ENCODE results near the gene RGS11. TPM values are rescaled to one million over a fixed set of nuclear protein-coding genes. Genes with fewer than 3 reads are reported as not detected.
"Not testable (repeated sequence)": the region's sequence is repeated elsewhere in the genome, so short reads cannot be mapped to it uniquely, and the experiment has no call there.

RGS11 gene
- polyA plus RNA-seq, 4 donors, result 0.49 to 20.1 (median 7.4) TPM

- peaks cover 0 to 11% (median 0%) of the 10 kb centered on the region in 3 donors for H3K4me1 ChIP-seq (ENCODE audit: control insufficient read depth in 3 of 3, insufficient read depth in 2 of 3, low read depth in 1 of 3, low read length in 2 of 3)
- H3K36me3 ChIP-seq (ENCODE audit: control insufficient read depth in 3 of 3, insufficient read depth in 2 of 3, low read depth in 1 of 3, low read length in 3 of 3), result peaks cover 0 to 20% (median 0%) of the 10 kb centered on the region in 3 donors
- 63 to 82% (median 80%) methylated on average over 4 of the region's 4 CpGs for WGBS, 3 donors
- no peak for DNase-seq
- H3K9me3 ChIP-seq (ENCODE audit: control insufficient read depth in 2 of 2, insufficient read depth in 1 of 2, low read depth in 1 of 2, low read length in 1 of 2), result no peaks in the 10 kb centered on the region
- no peak overlapping the region for H3K4me3 ChIP-seq (ENCODE audit: low read depth in 1 of 3, low read length in 3 of 3)
- no peak for FAIRE-seq
- H3K27me3 ChIP-seq (ENCODE audit: control insufficient read depth in 3 of 3, insufficient read depth in 3 of 3, low read length in 3 of 3), result no peaks in the 10 kb centered on the region
- no peak overlapping the region for H3K27ac ChIP-seq (ENCODE audit: low read depth in 1 of 3, low read length in 2 of 3)
Observed at GRCh38 chr16:243348-243747, 32.4 kb downstream of the RGS11 start.

- 84 to 85% (median 84%) methylated on average over 10 of the region's 10 CpGs for WGBS, 3 donors
- no peaks in the 10 kb centered on the region for H3K27me3 ChIP-seq (ENCODE audit: control insufficient read depth in 3 of 3, insufficient read depth in 3 of 3, low read length in 3 of 3)
- no peaks in the 10 kb centered on the region for H3K9me3 ChIP-seq (ENCODE audit: control insufficient read depth in 2 of 2, insufficient read depth in 1 of 2, low read depth in 1 of 2, low read length in 1 of 2)
- H3K36me3 ChIP-seq (ENCODE audit: control insufficient read depth in 3 of 3, insufficient read depth in 2 of 3, low read depth in 1 of 3, low read length in 3 of 3), result peaks cover 0 to 26% (median 0%) of the 10 kb centered on the region in 3 donors
- FAIRE-seq (no peak), DNase-seq (no peak)
- peaks cover 0 to 11% (median 0%) of the 10 kb centered on the region in 3 donors for H3K4me1 ChIP-seq (ENCODE audit: control insufficient read depth in 3 of 3, insufficient read depth in 2 of 3, low read depth in 1 of 3, low read length in 2 of 3)
- no peak overlapping the region for H3K4me3 ChIP-seq (ENCODE audit: low read depth in 1 of 3, low read length in 3 of 3)
- peak overlapping the region in 2 of 3 donors; percentile 44 to 59 for H3K27ac ChIP-seq (ENCODE audit: low read depth in 1 of 3, low read length in 2 of 3)
Observed at GRCh38 chr16:242281-242680, 33.5 kb downstream of the RGS11 start.

GRCh38 chr16:240559-240958, 35.2 kb downstream of the RGS11 start:
- Histone ChIP-seq H3K9me3 (ENCODE audit: control insufficient read depth in 2 of 2, insufficient read depth in 1 of 2, low read depth in 1 of 2, low read length in 1 of 2) (no peaks in the 10 kb centered on the region), H3K27ac (ENCODE audit: low read depth in 1 of 3, low read length in 2 of 3) (peak overlapping the region in 1 of 3 donors; percentile 72), H3K4me1 (ENCODE audit: control insufficient read depth in 3 of 3, insufficient read depth in 2 of 3, low read depth in 1 of 3, low read length in 2 of 3) (peaks cover 0 to 11% (median 1%) of the 10 kb centered on the region in 3 donors), H3K27me3 (ENCODE audit: control insufficient read depth in 3 of 3, insufficient read depth in 3 of 3, low read length in 3 of 3) (no peaks in the 10 kb centered on the region), H3K36me3 (ENCODE audit: control insufficient read depth in 3 of 3, insufficient read depth in 2 of 3, low read depth in 1 of 3, low read length in 3 of 3) (peaks cover 0 to 20% (median 0%) of the 10 kb centered on the region in 3 donors), H3K4me3 (ENCODE audit: low read depth in 1 of 3, low read length in 3 of 3) (no peak overlapping the region)
- FAIRE-seq, result no peak
- WGBS, 3 donors, result 62 to 75% (median 70%) methylated on average over 8 of the region's 8 CpGs
- DNase-seq, result peak in 1 of 2 donors; percentile 63

GRCh38 chr16:239948-240277, 35.8 kb downstream of the RGS11 start:
- FAIRE-seq, result no peak
- H3K36me3 ChIP-seq (ENCODE audit: control insufficient read depth in 3 of 3, insufficient read depth in 2 of 3, low read depth in 1 of 3, low read length in 3 of 3), result peaks cover 0 to 20% (median 0%) of the 10 kb centered on the region in 3 donors
- 71 to 83% (median 75%) methylated on average over 3 of the region's 3 CpGs for WGBS, 3 donors
- no peaks in the 10 kb centered on the region for H3K9me3 ChIP-seq (ENCODE audit: control insufficient read depth in 2 of 2, insufficient read depth in 1 of 2, low read depth in 1 of 2, low read length in 1 of 2)
- no peak for DNase-seq
- H3K4me1 ChIP-seq (ENCODE audit: control insufficient read depth in 3 of 3, insufficient read depth in 2 of 3, low read depth in 1 of 3, low read length in 2 of 3), result peaks cover 0 to 11% (median 1%) of the 10 kb centered on the region in 3 donors
- peak overlapping the region in 2 of 3 donors; percentile 43 to 72 for H3K27ac ChIP-seq (ENCODE audit: low read depth in 1 of 3, low read length in 2 of 3)
- no peak overlapping the region for H3K4me3 ChIP-seq (ENCODE audit: low read depth in 1 of 3, low read length in 3 of 3)
- no peaks in the 10 kb centered on the region for H3K27me3 ChIP-seq (ENCODE audit: control insufficient read depth in 3 of 3, insufficient read depth in 3 of 3, low read length in 3 of 3)

GRCh38 chr16:234468-235305, 41.1 kb downstream of the RGS11 start, which contains the start of gene FAM234A:
TSS of gene FAM234A (plus strand) at chr16:234821. CDS start at chr16:254414, 19,593 bp downstream.
- Histone ChIP-seq H3K4me3 (ENCODE audit: low read depth in 1 of 3, low read length in 3 of 3) (peak within 1 kb of the TSS; percentile 71 to 97 (median 81)), H3K4me1 (ENCODE audit: control insufficient read depth in 3 of 3, insufficient read depth in 2 of 3, low read depth in 1 of 3, low read length in 2 of 3) (peaks cover 0 to 3% (median 1%) of the 10 kb centered on the region in 3 donors), H3K9me3 (ENCODE audit: control insufficient read depth in 2 of 2, insufficient read depth in 1 of 2, low read depth in 1 of 2, low read length in 1 of 2) (no peaks in the 10 kb centered on the region), H3K27ac (ENCODE audit: low read depth in 1 of 3, low read length in 2 of 3) (peak within 1 kb of the TSS; percentile 99 to 100 (median 99)), H3K36me3 (ENCODE audit: control insufficient read depth in 3 of 3, insufficient read depth in 2 of 3, low read depth in 1 of 3, low read length in 3 of 3) (peaks cover 0 to 8% (median 0%) of the 10 kb centered on the region in 3 donors), H3K27me3 (ENCODE audit: control insufficient read depth in 3 of 3, insufficient read depth in 3 of 3, low read length in 3 of 3) (no peaks in the 10 kb centered on the region)
- no peak for FAIRE-seq
- WGBS, 3 donors, result 0 to 1% (median 0%) methylated on average over 53 to 85 of the region's 85 CpGs
- DNase-seq, result peak; percentile 95 to 98

GRCh38 chr16:230949-231348, 44.8 kb downstream of the RGS11 start:
- H3K36me3 ChIP-seq (ENCODE audit: control insufficient read depth in 3 of 3, insufficient read depth in 2 of 3, low read depth in 1 of 3, low read length in 3 of 3), result peaks cover 2 to 8% (median 6%) of the 10 kb centered on the region in 3 donors
- H3K27ac ChIP-seq (ENCODE audit: low read depth in 1 of 3, low read length in 2 of 3), result no peak overlapping the region
- 81 to 94% (median 88%) methylated on average over 22 of the region's 22 CpGs for WGBS, 3 donors
- no peak for DNase-seq
- H3K4me3 ChIP-seq (ENCODE audit: low read depth in 1 of 3, low read length in 3 of 3), result no peak overlapping the region
- no peak for FAIRE-seq
- H3K27me3 ChIP-seq (ENCODE audit: control insufficient read depth in 3 of 3, insufficient read depth in 3 of 3, low read length in 3 of 3), result no peaks in the 10 kb centered on the region
- peaks cover 3 to 11% (median 5%) of the 10 kb centered on the region in 3 donors for H3K4me1 ChIP-seq (ENCODE audit: control insufficient read depth in 3 of 3, insufficient read depth in 2 of 3, low read depth in 1 of 3, low read length in 2 of 3)
- H3K9me3 ChIP-seq (ENCODE audit: control insufficient read depth in 2 of 2, insufficient read depth in 1 of 2, low read depth in 1 of 2, low read length in 1 of 2), result no peaks in the 10 kb centered on the region

GRCh38 chr16:230351-230750, 45.4 kb downstream of the RGS11 start:
- FAIRE-seq; H3K27me3 ChIP-seq (ENCODE audit: control insufficient read depth in 3 of 3, insufficient read depth in 3 of 3, low read length in 3 of 3); H3K36me3 ChIP-seq (ENCODE audit: control insufficient read depth in 3 of 3, insufficient read depth in 2 of 3, low read depth in 1 of 3, low read length in 3 of 3); H3K9me3 ChIP-seq (ENCODE audit: control insufficient read depth in 2 of 2, insufficient read depth in 1 of 2, low read depth in 1 of 2, low read length in 1 of 2); DNase-seq; H3K4me3 ChIP-seq (ENCODE audit: low read depth in 1 of 3, low read length in 3 of 3); H3K27ac ChIP-seq (ENCODE audit: low read depth in 1 of 3, low read length in 2 of 3): not testable (repeated sequence)
- peaks cover 3 to 11% (median 5%) of the 10 kb centered on the region in 3 donors for H3K4me1 ChIP-seq (ENCODE audit: control insufficient read depth in 3 of 3, insufficient read depth in 2 of 3, low read depth in 1 of 3, low read length in 2 of 3)
- WGBS, 3 donors, result 92 to 94% (median 94%) methylated on average over 18 of the region's 18 CpGs

- no peak overlapping the region for H3K27ac ChIP-seq (ENCODE audit: low read depth in 1 of 3, low read length in 2 of 3)
- 73 to 78% (median 75%) methylated on average over 22 of the region's 22 CpGs for WGBS, 3 donors
- no peak for FAIRE-seq
Observed at GRCh38 chr16:229731-230281, 45.9 kb downstream of the RGS11 start.

More at GRCh38 chr16:229731-230281, 45.9 kb downstream of the RGS11 start:
- DNase-seq, result no peak
- H3K4me3 ChIP-seq (ENCODE audit: low read depth in 1 of 3, low read length in 3 of 3), result peak overlapping the region in 2 of 3 donors; percentile 94 to 98
- H3K27me3 ChIP-seq (ENCODE audit: control insufficient read depth in 3 of 3, insufficient read depth in 3 of 3, low read length in 3 of 3), result no peaks in the 10 kb centered on the region
- H3K9me3 ChIP-seq (ENCODE audit: control insufficient read depth in 2 of 2, insufficient read depth in 1 of 2, low read depth in 1 of 2, low read length in 1 of 2), result no peaks in the 10 kb centered on the region
- peaks cover 3 to 11% (median 5%) of the 10 kb centered on the region in 3 donors for H3K4me1 ChIP-seq (ENCODE audit: control insufficient read depth in 3 of 3, insufficient read depth in 2 of 3, low read depth in 1 of 3, low read length in 2 of 3)
- H3K36me3 ChIP-seq (ENCODE audit: control insufficient read depth in 3 of 3, insufficient read depth in 2 of 3, low read depth in 1 of 3, low read length in 3 of 3), result peaks cover 3 to 13% (median 9%) of the 10 kb centered on the region in 3 donors

All from small intestine (tissue), 7 donors.